ENCODE data around the gene TMPRSS6.

TMPRSS6 gene

DNA sequence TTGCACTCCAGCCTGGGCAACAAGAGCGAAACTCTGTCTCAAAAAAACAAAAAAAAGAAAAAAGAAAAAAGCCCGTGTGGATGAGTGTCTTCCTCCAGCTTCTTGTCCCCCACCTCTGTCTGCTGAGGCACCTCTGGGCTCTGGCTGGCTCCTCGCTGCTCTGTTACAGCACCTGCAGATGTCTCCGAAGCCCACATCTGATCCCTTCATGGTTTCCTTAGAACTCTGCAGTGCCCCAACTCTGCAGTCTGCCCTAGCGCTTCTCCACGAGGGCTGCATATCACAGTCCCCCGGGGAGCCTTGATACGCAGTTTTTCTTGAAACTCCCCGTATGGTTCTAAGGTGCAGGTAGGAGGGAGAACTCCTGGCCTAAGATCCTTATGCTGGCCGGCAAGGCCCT, 42.1 kb downstream of the TMPRSS6 start:
- no peak for DNase-seq

GRCh38 chr22:37065961-37066360, 43.6 kb downstream of the TMPRSS6 start:
- no peak for DNase-seq

- DNase-seq, result no peak
Measured at GRCh38 chr22:37065180-37065579, 44.3 kb downstream of the TMPRSS6 start.

DNA sequence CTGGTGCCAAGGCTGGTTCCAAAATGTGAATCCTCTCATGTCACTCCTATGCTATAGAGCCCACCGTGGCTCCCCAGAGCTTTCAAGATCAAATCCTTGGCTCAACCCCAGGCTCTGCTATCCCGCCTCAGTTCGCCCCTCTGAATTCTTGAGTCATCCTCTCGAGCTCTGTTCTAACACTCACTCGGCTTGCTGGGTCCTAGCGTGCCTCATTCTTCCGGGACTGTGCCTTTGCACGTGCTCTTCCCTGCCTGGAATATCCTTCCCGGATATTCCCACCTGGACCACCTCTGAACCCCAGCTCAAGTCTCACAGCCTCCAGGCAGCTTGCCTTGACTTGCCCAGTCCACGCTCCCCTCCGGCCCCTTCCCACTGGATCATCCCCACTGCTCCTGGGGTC, 45.0 kb downstream of the TMPRSS6 start:
- DNase-seq, result no peak

GRCh38 chr22:37063431-37064420, 45.8 kb downstream of the TMPRSS6 start:
- no peak for DNase-seq

- DNase-seq, result no peak
Measured at GRCh38 chr22:37062702-37063381, 46.7 kb downstream of the TMPRSS6 start.

DNA sequence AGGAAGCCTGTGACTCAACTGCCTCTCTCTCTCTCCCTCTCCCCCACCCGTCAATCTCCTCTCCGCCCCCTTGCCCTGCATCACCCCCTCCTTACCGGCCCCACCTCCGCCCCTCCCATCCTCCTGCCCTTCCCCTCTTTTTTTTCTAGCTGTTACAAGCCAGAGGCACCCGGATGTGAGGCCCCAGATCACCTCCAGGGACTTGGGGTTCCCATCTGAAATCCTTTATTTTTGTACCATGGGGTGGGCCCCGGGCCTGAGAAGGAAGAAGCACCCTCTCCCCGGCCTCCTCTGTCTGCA, 47.2 kb downstream of the TMPRSS6 start:
- DNase-seq, result peak in 1 of 51 donors; percentile 14

- peak in 1 of 51 donors; percentile 23 for DNase-seq
Measured at GRCh38 chr22:37061611-37062375, 47.7 kb downstream of the TMPRSS6 start.

- DNase-seq, result no peak
Measured at GRCh38 chr22:37060801-37061610, 48.5 kb downstream of the TMPRSS6 start.

DNA sequence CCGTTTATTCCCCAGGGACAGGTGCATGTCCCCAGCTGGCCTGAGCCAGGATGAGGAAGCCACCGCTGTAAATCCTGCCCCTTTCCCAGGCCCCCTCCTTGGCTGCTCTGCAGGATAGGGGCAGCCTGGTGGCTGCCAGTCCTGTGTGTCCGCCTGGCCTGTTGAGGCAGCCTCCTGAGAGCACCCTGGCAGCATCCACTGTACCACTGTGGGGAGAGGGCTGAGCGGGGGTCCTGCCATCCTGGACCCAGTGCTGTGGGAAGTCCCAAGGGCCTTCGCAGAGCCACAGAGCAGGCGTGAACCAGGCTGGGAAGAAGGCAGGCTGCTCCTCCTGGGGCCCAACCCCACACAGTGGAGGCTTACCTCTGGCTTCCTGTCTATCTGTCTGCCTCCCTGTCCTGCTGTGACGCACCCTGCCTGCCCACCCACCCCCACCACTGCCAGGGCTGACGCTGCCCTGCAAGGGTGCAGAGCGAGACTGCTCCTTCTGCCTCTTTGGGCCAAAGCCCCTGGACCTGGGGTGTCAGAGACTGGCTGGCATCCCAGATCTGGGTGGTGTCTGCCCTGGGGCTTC, 49.5 kb downstream of the TMPRSS6 start:
- no peak for DNase-seq

- DNase-seq, result no peak
Measured at GRCh38 chr22:37058917-37059701, 50.4 kb downstream of the TMPRSS6 start.

- no peak for DNase-seq
Measured at GRCh38 chr22:37057796-37058510, 51.6 kb downstream of the TMPRSS6 start.

DNA sequence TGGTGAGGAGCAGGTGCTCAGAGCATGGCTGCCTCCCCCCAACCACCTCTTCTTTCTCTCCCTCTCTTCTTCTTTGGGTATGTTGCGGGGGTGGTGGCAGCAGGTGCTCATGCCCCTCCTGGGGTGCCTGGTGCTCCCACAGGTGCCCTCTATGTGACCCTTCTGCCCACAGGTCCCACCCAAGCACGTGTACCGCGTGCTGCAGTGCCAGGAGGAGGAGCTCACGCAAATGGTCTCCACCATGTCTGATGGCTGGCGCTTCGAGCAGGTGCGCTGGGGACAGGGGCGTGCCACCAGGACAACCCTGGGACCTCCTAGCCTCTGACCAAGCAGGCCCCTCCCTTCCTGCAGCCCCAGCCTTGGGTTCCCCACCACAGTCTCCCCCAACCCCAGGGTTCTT, 52.3 kb downstream of the TMPRSS6 start:
- DNase-seq, result no peak

- DNase-seq, result no peak
Measured at GRCh38 chr22:37056246-37056645, 53.3 kb downstream of the TMPRSS6 start.

GRCh38 chr22:37054600-37055365, 54.7 kb downstream of the TMPRSS6 start:
- DNase-seq, result no peak

DNA sequence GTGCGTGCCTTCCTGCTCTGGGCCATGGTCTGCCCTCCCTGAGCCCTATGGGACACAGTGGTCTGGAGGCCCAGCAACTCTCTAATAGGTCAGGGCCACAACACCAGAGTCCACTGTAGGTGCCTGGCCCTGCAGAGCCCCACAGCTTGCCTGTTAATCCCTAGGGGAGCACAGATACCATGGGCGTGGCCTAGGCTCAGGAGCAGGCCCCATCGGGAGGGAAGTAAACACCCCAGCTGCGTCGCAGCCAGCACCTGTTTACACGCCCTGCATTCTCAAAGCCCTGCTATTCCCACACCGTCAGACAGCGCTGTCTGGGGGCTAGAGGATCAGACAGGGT, 55.5 kb downstream of the TMPRSS6 start:
- DNase-seq, result no peak

DNA sequence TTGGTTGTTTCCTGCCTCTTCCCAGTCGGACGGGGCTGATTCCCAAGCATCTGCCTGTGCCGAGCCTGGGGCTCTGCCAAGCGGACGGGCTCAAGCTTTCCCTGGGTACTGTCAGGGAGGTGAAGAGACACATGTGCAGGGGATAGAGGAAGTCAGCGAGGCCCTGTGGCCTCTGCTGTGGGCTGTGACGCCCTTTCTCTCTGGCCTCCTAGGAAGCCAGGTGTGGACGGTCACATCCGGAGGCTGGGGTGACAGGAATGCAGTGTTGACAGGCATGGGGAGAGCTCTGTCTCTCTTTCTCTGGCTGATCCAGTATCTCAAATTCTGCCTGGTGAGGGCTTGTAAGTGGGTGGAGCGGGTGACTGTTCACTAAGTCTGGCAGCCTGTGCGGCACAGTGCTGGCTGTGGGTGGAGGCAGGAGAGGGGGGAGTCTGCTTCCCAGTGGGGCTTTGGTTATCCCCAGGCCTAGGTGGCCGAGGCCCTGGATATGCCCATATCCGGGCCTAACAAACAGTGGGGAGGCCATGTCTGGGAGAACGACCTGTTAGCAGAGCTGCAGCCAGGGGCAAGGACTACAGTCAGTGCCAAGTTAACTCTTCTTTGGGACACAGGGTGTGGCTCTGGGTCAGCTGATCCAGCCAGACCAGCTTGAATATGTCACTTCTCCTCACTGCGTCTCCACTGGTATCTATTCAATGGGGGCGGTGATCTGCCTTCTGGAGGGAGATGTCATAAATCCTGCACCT, 56.0 kb downstream of the TMPRSS6 start:
- peak in 2 of 51 donors; percentile 9 to 52 for DNase-seq

All from hypothalamus (tissue), 51 donors.